Esophagus squamous epithelium (tissue), 5 donors: ENCODE data around the gene LPP. TPM values are rescaled to one million over a fixed set of nuclear protein-coding genes. Genes with fewer than 3 reads are reported as not detected.

Experiments used
- DNase-seq: peaks from one replicate; lab custom pipeline; 2025; lab: John Stamatoyannopoulos, UW
- H3K27ac ChIP-seq, 4 donors: fragments of 200-600 bp; sonication (generic); one replicate each; pipeline ENCODE4 v1.5.1; 2016 to 2019; ENCODE audit warnings: mild to moderate bottlenecking in 1 of 4
- H3K27me3 ChIP-seq, 4 donors: fragments of 200-600 bp; sonication (generic); 1 replicate in 3 of 4; 2 replicates in 1 of 4; pipeline versions ENCODE4 v1.5.1 to v1.6.0; 2017 to 2021; ENCODE audit warnings: antibody characterized with exemption in 1 of 4
- H3K36me3 ChIP-seq, 3 donors: fragments of 200-600 bp; sonication (generic); one replicate each; pipeline ENCODE4 v1.5.1; 2016 to 2019
- H3K4me1 ChIP-seq, 3 donors: fragments of 200-600 bp; sonication (generic); one replicate each; pipeline ENCODE4 v1.5.1; 2017 to 2019
- H3K4me3 ChIP-seq, 4 donors: fragments of 200-600 bp; sonication (generic); 1 replicate in 3 of 4; 2 replicates in 1 of 4; pipeline ENCODE4 v1.5.1; 2016 to 2019; ENCODE audit warnings: mild to moderate bottlenecking in 2 of 4, moderate library complexity in 1 of 4
- H3K9me3 ChIP-seq, 3 donors: fragments of 200-600 bp; sonication (generic); one replicate each; pipeline ENCODE4 v1.5.1; 2016 to 2019
- CTCF ChIP-seq, 6 experiments: fragments of 450-650 bp in 4 of 6; fragments of 200-600 bp in 2 of 6; sonication (generic) in 2 of 6; IDR thresholded peaks; one replicate each; pipeline ENCODE4 v1.5.1; 2016 to 2019; ENCODE audit warnings: antibody characterized with exemption in 6 of 6, mild to moderate bottlenecking in 4 of 6, moderate library complexity in 4 of 6
- POLR2A ChIP-seq, 4 donors: fragments of 450-650 bp; IDR thresholded peaks; one replicate each; pipeline ENCODE4 v1.6.1; 2017; ENCODE audit warnings: antibody characterized with exemption in 4 of 4, mild to moderate bottlenecking in 4 of 4, moderate library complexity in 3 of 4
- WGBS, 2 donors: methylation state at CpG; one replicate each; pipeline ENCODE4 v1.1.5; 2018; 5-methylcytosine and 5-hydroxymethylcytosine counted together
- intact Hi-C: fragments of 100-400 bp; cut with DNase I; formaldehyde crosslinking; loops from one replicate; pipeline ENCODE4 v1.15.0; 2022
- total RNA-seq, 4 donors: library from RNA; depleted of rRNA; stranded (reverse); fragments of >200 nt; gene quantifications; one replicate each; pipeline ENCODE4 v1.1.0, GENCODE V29; 2016
- donor health status: DM: yes; HTN: yes; CAD: no.

The LPP gene
- total RNA-seq, 4 donors from 2014 or later: 41.4 to 369 (median 97.3) TPM

- H3K4me3 ChIP-seq: peak overlapping the region in 2 of 4 donors; percentile 2 to 4
- H3K4me1 ChIP-seq: peaks cover 0 to 85% (median 26%) of the 10 kb centered on the region in 3 donors
Measured at GRCh38 chr3:188266562-188267274, 112.8 kb downstream of the LPP start.

GRCh38 chr3:188267790-188268335, 113.9 kb downstream of the LPP start:
- peaks cover 0 to 90% (median 27%) of the 10 kb centered on the region in 3 donors for H3K4me1 ChIP-seq
- intact Hi-C loops: no loop called here
- WGBS, 2 donors: 89 to 94% methylated on average over 7 of the region's 7 CpGs

More at GRCh38 chr3:188266562-188267274, 112.8 kb downstream of the LPP start:
- Histone ChIP-seq H3K27me3 (no peaks in the 10 kb centered on the region), H3K27ac (peak overlapping the region; percentile 62 to 89 (median 86)), H3K9me3 (no peaks in the 10 kb centered on the region), H3K36me3 (no peaks in the 10 kb centered on the region)
- no peak for TF ChIP-seq CTCF (IDR thresholded peaks at IDR 0.05)
- peak in 1 of 4 donors; percentile 13 for TF ChIP-seq POLR2A (IDR thresholded peaks at IDR 0.05)
- 48 to 71% methylated on average over 8 to 10 of the region's 10 CpGs for WGBS, 2 donors
- DNase-seq: no peak
- intact Hi-C loops: no loop called here

GRCh38 chr3:188268336-188268735, 114.4 kb downstream of the LPP start:
- TF ChIP-seq CTCF (IDR thresholded peaks at IDR 0.05) (no peak), POLR2A (IDR thresholded peaks at IDR 0.05) (no peak)

More at GRCh38 chr3:188267790-188268335, 113.9 kb downstream of the LPP start:
- peak overlapping the region; percentile 62 to 89 (median 86) for H3K27ac ChIP-seq
- H3K27me3 ChIP-seq: no peaks in the 10 kb centered on the region
- TF ChIP-seq POLR2A (IDR thresholded peaks at IDR 0.05) (no peak), CTCF (IDR thresholded peaks at IDR 0.05) (no peak)
- no peaks in the 10 kb centered on the region for H3K9me3 ChIP-seq
- no peaks in the 10 kb centered on the region for H3K36me3 ChIP-seq
- DNase-seq: no peak
- H3K4me3 ChIP-seq: no peak overlapping the region

DNA sequence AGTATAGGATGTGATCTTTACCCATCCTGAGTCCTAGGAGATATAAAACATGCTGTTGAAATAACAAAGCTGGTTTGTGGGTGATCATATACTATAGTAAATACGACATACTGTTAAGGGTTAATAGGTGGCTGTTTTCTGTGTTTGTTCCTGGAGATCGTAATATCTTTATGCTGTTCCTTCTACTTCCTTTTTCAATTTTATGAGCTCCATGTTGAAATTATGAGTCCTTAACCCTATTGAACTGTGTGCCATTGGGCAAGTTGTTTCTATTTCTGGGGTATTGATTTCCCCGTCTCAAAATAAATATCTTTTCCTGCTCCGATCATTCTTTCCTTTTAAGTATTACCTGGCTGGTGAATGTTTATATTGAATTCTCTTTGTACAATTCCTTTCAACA, 115.1 kb downstream of the LPP start:
- TF ChIP-seq POLR2A (IDR thresholded peaks at IDR 0.05) (no peak), CTCF (IDR thresholded peaks at IDR 0.05) (no peak)
- Histone ChIP-seq H3K27me3 (no peaks in the 10 kb centered on the region), H3K36me3 (no peaks in the 10 kb centered on the region), H3K27ac (peak overlapping the region in 3 of 4 donors; percentile 85 to 89 (median 88)), H3K4me3 (no peak overlapping the region), H3K9me3 (no peaks in the 10 kb centered on the region), H3K4me1 (peaks cover 0 to 87% (median 22%) of the 10 kb centered on the region in 3 donors)
- 82% methylated on average over 4 of the region's 4 CpGs for WGBS, 2 donors
- no peak for DNase-seq
- intact Hi-C loops: no loop called here

More at GRCh38 chr3:188268336-188268735, 114.4 kb downstream of the LPP start:
- Histone ChIP-seq H3K9me3 (no peaks in the 10 kb centered on the region), H3K27ac (peak overlapping the region; percentile 62 to 89 (median 86)), H3K4me3 (no peak overlapping the region), H3K27me3 (no peaks in the 10 kb centered on the region), H3K36me3 (no peaks in the 10 kb centered on the region), H3K4me1 (peaks cover 0 to 90% (median 27%) of the 10 kb centered on the region in 3 donors)
- WGBS, 2 donors: 71 to 85% methylated on average over 5 of the region's 5 CpGs
- intact Hi-C loops: no loop called here
- DNase-seq: no peak

DNA sequence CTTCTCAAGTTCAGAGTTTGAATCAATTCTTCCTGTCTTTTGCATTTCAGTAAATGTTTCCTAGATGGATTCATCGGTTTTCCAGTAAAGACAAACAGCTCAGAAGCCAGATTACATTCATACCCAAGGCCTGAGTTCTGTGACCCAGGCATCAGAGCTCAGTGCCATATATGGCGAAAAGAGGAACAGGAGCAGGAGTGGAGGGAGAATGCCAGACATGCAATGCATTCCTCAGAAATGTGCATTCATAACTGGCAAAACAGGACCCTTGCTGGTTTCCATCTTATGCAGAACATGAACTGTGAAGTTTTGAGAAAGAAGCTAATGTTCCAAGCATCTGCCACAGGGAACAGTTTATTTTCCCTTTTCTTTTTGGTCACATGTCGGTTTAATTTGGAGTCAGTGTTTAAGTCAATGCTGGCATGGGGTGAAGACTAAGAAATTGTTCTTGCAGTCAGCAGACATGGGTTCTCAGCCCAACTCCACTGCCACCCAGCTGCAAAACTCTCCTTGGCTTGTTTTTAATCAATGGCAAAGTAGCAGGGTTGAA, 116.5 kb downstream of the LPP start:
- no peak for DNase-seq
- H3K4me3 ChIP-seq: no peak overlapping the region
- H3K27me3 ChIP-seq: no peaks in the 10 kb centered on the region
- H3K4me1 ChIP-seq: peaks cover 0 to 88% (median 25%) of the 10 kb centered on the region in 3 donors
- 39 to 71% methylated on average over 3 of the region's 3 CpGs for WGBS, 2 donors
- intact Hi-C loops: no loop called here
- H3K9me3 ChIP-seq: no peaks in the 10 kb centered on the region
- peak overlapping the region; percentile 36 to 89 (median 88) for H3K27ac ChIP-seq
- no peaks in the 10 kb centered on the region for H3K36me3 ChIP-seq
- TF ChIP-seq CTCF (IDR thresholded peaks at IDR 0.05) (no peak), POLR2A (IDR thresholded peaks at IDR 0.05) (no peak)
